Left ventricle myocardium superior (tissue), 1 donor: Measurements from ENCODE around the gene RPL22L1. TPM values are rescaled to one million over a fixed set of nuclear protein-coding genes. Genes with fewer than 3 reads are reported as not detected.
"Not testable (repeated sequence)": the region's sequence is repeated elsewhere in the genome, so short reads cannot be mapped to it uniquely, and the experiment has no call there.

Source experiments
- ATAC-seq: fragments of 200-7000 bp; cut with Tn5 transposase; one replicate; pipeline ENCODE4 v1.9.1; 2020; ENCODE audit warnings: mild to moderate bottlenecking, moderate library complexity
- DNase-seq: peaks from one replicate; pipeline ENCODE4 v3.0.0-alpha.2; 2020
- intact Hi-C: fragments of 100-400 bp; cut with micrococcal nuclease; formaldehyde crosslinking; loops from one replicate; pipeline ENCODE4 v1.11.0; 2022
- total RNA-seq: library from RNA; stranded (reverse); fragmentation: NEBNext Ultra II Directional; extraction: Animal tissue kit (Norgen Biotek cat#: 25700); gene quantifications from one replicate; pipeline ENCODE4 v1.2.1, GENCODE V29; 2021
- donor health status: DM: no; HTN: yes; CAD: no; lungs with severe emphysema.

RPL22L1 gene
- total RNA-seq, 1 donor from 2014 or later = 8.3 TPM

DNA sequence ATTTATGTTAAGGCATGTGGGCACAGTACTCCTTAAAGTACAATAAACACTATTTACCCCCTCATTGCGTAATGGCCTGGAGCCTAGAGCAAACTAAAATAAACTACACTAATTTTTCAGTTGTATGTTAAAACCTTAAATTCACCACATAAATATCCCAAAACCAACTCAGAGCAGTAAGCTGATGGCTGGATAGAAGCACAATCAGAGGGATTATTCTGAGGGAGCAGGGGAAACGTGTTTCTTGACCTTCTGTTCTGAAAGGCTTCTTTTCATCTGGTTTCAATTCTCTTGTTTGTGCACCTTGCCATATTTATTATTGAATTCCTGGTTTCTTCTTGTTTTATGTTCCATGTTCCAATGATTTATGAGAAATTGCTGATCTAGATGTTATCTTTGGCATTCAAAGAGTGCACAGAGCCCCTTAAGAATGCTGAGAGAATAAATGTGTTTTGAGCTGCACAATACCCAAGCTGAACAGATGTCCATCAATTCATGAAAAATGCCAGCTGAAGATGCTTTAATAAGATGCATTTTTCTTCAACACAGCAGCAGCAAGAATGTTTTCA lies 29.6 kb downstream of the RPL22L1 start:
- intact Hi-C loops = no loop called here
- ATAC-seq (no peak), DNase-seq (no peak)

DNA sequence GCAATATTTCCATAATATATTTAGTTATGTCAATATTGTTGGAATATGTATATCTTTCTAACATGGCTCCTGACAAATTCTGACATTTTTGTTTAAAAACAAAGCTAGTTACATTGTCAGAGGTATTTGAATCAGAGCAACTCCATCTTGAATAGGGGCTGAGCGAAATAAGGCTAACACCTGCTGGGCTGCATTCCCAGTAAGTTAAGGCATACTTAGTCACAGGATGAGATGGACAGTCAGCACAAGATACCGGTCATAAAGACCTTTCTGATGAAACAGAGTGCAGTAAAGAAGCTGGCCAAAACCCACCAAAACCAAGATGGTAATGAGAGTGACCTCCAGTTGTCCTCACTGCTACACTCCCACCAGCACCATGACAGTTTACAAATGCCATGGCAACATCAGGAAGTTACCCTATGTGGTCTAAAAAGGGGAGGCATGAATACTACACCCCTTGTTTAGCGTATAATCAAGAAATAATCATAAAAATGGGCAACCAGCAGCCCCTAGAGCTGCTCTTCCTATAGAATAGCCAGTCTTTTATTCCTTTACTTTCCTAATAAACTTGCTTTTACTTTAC lies 30.4 kb downstream of the RPL22L1 start:
- no peak for ATAC-seq
- DNase-seq = no peak
- intact Hi-C loops = no loop called here

DNA sequence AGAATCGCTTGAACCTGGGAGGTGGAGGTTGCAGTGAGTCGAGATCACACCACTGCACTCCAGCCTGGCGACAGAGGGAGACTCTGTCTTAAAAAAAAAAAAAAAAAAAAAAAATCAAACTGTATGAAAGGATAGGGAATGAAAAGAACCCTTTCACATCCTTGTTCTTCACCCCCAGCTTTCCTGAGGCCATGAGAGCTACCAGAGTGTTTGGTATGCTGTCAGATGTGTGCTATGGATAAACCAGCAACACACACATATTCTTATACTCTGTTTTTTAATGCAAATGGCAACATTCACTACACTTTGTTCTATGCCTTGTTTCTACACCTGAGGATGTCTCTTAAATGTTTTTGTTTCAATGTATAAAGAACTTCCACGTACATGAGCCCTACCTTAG lies 33.5 kb downstream of the RPL22L1 start:
- DNase-seq = no peak
- intact Hi-C loops = no loop called here
- no peak for ATAC-seq

DNA sequence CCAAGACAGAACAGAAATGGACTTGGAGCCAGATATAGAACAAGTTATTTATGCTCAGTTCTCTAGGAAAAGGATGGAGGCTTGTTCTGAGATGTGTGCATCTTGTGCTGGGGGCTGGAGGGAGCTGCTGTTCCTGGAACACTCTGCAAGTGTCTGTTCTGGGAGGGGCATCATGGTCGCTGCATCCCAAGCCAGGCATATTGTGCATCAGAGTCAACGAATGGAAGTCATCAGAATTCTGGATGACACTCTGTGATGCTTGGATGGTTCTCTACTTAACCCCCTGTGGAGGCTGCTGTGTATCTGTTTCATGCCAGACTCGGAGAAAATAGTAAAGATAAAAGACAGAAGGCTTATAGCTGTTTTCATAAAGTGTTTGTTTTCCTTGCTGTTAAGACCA lies 34.7 kb downstream of the RPL22L1 start:
- DNase-seq = no peak
- intact Hi-C loops = no loop called here
- no peak for ATAC-seq

DNA sequence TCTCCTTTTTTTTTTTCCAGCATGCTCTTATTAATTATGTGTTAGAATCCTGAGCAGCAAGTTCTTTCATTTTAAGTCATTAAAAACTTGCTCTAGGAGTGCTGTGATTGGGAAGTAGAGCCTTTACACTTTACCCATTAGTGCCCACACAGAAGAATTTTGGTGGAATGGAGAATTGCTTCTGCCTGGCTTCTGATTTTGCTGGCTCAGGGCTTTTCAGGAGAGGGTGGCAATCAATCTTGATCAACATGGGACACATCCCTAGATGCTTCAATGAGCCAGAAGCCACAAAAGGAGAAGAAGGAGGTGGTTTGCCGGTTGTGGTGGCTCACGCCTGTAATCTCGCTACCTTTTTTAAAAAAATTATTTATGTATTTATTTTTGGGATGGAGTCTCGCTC lies 39.4 kb downstream of the RPL22L1 start:
- intact Hi-C loops = no loop called here
- no peak for ATAC-seq
- no peak for DNase-seq

DNA sequence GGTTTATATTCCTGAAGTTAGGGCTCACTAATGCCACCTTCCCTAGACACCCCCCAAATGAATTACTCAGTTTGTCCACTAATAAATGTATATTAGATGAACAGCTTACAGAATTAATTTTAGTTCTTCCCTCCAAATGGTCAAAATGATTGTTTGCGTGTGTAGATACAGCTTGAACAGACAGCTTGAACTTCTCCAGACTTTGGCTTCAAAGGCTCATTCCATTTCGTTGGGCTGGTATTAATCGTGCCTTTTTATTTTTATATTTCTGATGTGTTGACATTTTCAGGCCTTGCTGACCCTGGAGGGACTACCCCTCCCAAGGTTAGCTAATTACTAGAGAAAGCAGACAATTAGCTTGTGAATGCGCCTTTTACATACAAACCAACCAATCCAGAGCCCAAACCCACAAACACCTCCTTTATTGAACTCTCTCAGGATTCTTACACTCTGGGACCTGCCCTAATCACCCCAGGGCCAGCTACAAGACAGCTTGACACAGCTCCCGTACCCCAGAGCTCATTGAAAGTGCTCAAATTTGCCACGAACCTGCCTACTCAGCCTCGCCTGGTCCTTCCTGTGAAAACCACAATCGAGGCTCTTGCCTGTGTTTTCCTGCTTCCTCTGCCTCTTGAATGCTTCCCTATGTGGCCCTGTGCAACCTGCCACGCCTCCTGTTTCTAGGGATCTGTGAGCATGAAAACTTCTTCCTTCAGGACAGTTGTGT lies 40.3 kb downstream of the RPL22L1 start:
- intact Hi-C loops = no loop called here
- ATAC-seq (no peak), DNase-seq (no peak)

DNA sequence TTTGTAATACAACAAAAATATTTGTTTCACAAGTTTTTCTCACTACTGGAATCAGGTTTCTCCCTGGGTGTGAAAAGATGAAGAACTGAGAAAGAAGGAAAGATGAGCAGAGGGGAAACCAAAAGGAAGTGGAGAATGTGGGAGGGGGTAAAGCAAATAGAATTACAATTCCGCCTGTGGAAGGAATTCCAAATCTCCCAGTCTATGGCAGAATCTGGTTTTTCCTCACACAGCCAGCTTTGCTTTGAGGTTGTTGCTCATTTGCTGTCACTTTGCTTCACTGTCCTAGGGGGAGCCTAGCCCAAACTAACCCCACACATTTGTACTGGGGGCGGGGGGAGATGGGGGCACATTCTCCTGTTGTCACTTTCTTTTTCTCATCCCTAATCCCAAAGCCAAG lies 43.9 kb downstream of the RPL22L1 start:
- no peak for DNase-seq
- intact Hi-C loops = no loop called here
- no peak for ATAC-seq

DNA sequence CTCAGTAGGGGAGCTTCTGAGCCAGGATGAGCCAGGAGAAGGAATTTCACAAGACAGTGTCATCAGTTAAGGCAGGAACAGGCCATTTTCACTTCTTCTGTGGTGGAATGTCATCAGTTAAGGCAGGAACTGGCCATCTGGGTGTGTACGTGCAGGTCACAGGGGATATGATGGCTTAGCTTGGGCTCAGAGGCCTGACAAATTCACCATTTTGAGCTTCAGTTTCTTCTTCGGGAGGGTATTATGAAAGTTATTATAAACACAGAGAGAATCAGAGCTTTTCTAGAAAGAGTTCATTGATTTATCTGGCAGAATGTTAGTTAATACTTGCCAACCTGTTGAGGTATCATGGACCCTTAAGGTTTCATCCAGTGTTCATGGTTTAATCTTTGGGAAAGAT lies 46.4 kb downstream of the RPL22L1 start:
- intact Hi-C loops, DNase-seq, ATAC-seq: not testable (repeated sequence)

DNA sequence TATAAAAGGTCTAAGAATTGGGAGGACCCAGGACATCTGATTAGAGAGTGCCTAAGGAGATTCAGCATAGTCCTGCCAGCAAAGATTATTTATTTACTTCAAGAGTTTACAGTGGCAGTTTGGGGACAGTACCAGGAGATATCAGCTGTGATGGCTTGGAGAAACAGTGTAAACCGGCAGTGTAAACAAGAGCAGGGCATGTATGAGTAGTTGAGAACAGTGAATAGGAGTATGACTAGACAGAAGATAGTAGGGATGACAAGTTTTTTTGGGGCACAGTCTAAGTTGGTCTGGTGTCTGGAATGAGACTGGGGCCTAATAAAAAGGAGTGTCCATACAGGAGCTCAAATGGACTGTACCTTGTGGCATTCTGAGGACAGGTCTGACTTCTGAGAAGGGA lies 51.7 kb downstream of the RPL22L1 start:
- intact Hi-C loops, ATAC-seq, DNase-seq: not testable (repeated sequence)

DNA sequence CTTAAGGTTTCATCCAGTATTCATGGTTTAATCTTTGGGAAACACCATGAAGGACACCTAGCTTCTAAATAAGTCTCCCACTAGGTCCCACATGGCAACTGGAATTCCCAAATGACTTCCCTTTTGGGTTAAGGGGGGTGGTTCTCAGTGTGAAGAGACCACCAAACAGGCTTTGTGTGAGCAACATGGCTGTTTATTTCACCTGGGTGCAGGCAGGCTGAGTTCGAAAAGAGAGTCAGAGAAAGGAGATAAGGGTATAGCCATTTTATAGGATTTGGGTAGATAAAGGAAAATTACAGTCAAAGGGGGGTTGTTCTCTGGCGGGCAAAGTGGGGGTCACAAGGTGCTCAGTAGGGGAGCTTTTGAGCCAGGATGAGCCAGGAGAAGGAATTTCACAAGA lies 52.5 kb downstream of the RPL22L1 start:
- ATAC-seq, intact Hi-C loops, DNase-seq: not testable (repeated sequence)

DNA sequence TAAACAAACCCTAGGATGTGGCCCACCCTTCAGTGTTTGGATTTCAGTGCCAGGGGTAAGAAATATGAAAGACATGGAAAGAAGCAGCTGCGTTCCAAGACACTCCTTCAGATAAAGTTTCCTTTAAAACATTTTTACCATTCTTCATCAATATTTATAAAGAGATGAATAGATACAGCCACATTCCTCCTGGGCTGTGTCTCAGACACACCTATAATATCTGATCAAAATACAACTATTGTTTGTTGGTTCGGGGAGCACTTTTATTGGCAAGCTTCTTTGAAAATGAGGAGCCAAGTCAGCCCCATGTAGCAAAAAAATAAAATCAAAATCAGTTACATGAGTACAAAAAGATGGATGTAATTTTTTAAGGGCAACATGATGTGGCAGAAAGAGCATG lies 53.2 kb downstream of the RPL22L1 start:
- DNase-seq = no peak
- no peak for ATAC-seq
- intact Hi-C loops = no loop called here

DNA sequence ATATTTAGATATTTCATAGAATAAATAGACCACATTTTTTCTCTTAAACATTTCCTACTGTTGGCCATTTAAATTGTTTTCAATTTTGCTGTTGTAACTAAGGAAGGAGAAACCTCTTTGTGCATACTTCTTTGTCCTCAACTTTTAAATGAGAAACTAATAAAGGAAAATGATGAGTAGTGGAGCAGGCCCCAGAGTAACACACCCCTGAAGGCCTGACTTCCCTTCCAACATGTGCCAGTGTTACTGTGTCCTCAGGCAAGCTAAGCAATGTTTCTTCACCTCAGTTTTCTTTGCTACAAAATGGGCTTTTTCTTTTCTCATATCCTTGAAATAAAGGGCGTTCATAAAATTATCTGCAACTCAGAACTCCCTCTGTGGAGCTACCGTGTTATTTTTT lies 53.7 kb downstream of the RPL22L1 start:
- ATAC-seq = no peak
- intact Hi-C loops = no loop called here
- DNase-seq = no peak

DNA sequence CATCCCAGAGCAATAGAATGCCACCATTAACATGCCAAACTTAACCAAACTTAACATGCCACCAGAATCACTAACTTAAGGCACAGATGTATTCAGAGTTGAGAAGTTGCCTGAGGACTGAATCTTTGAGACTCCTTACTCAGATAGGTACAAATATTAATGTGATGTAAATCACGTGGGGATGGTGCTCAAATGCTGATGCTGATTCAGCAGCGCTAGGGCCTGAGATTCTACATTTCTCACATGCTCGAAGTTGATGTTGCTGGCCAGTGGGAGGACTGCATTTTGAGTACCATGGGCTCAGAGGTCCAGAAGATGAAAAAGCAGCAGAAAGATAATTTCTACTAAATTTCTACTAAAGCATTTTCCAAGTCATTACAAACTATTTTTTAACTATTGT lies 54.1 kb downstream of the RPL22L1 start:
- intact Hi-C loops = no loop called here
- no peak for DNase-seq
- no peak for ATAC-seq

DNA sequence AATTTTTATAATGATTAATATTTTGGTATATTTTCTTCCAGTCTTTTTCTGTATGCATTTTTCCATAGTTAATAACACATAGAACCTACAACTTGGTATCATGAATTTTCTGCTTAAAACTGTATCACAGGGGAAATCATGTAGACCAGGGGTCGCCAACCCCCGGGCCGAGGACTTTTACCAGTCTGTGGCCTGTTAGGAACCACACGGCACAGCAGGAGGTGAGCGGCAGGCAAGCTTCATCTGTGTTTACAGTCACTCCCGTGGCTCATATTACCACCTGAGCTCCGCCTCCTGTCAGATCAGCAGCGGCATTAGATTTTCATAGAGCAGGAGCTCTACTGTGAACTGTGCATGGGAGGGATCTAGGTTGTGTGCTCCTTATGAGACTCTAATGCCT lies 54.7 kb downstream of the RPL22L1 start:
- DNase-seq = no peak
- peak; percentile 27 for ATAC-seq
- intact Hi-C loops = no loop called here

Other genes starting within 250 kb of the RPL22L1 start
- gene EIF5A2, start 38.4 kb upstream of the RPL22L1 start, total RNA-seq = 10.2 TPM
- not detected for gene SLC2A2, start 156.5 kb upstream of the RPL22L1 start, total RNA-seq